ENCODE measurements around the gene ATOH8. TPM values are rescaled to one million over a fixed set of nuclear protein-coding genes. Genes with fewer than 3 reads are reported as not detected.

Gene ATOH8
- polyA plus RNA-seq, 1 experiment, result 2.8 TPM

DNA sequence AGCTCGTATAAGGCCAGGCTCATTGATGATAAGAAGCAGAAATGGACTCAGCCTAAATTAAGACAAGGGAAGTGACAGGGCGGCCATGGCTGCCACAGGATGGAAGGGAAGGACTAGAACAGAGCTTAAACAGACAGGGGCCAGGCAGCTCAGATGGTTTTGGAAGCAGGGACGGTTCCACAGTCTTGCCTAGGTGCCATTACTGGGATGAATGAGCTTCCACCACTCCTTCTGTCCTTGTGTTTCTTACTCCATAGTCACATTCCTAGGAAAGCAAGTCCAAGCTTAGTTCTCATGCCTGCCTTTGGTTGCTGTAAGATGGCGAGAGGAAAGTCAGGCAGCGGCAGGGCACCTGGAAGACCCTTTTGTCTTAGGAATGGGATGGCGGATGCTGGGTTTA, 47.7 kb upstream of the ATOH8 start:
- POLR2A ChIA-PET, result interaction anchor here (0.7 to 1.9 kb wide), 2 partner anchors 57 to 69 kb away, joined by 3 to 5 read pairs; no protein-coding TSS in a partner anchor
- peak overlapping the region; percentile 12 for H3K27ac ChIP-seq (ENCODE audit: low read depth, low read length)

DNA sequence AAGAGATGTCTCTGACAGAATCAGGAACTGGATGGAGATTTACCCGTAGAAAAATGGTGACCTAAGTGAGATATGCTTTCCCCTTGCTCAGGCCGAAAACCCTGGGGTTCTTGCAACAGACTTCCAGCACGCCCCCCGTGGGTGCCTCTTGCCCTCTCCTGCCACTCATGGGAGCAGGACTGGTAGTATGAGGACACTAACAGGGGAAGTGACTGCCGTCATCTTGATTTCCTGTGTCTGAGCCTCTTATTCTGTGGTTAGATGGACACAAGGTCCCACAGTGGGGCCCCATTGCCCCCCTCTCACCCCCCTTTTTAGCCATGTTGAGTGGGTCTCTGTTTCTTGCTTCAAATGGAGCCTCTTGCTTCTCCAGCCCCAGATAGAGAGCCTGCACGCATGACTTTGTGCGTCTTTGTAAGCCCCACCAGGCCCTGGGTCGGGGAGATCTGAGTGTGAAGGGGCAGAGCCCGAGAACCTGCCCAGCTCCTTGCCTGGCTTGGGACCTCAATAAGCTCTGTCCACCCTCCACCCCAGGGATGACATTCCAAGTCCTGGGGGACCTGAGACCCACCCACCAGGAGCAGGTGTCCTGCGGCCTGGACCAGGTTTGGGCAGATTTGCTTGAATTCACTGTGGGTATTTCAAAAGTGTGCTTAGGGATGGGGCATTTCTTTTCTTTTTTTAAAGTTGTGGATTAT, 47.0 kb upstream of the ATOH8 start:
- no peaks in the 10 kb centered on the region for H3K9me3 ChIP-seq (ENCODE audit: control insufficient read depth, insufficient read depth, low read length)
- ChIA-PET CTCF (interaction anchor here (0.6 to 8.7 kb wide), 27 partner anchors 10 to 756 kb away, joined by 3 to 165 read pairs (median 5); partner anchors contain the start of genes ATOH8 and GNLY), POLR2A (interaction anchor here (0.7 to 1.9 kb wide), 2 partner anchors 58 to 69 kb away, joined by 3 to 5 read pairs; no protein-coding TSS in a partner anchor)
- DNase-seq (ENCODE audit: low read depth, low spot score), result no peak
- no peak overlapping the region for H3K27ac ChIP-seq (ENCODE audit: low read depth, low read length)
- no peak for TF ChIP-seq CTCF (IDR thresholded peaks at IDR 0.05; ENCODE audit: low read depth, low read length)
- no peaks in the 10 kb centered on the region for H3K27me3 ChIP-seq (ENCODE audit: control insufficient read depth, insufficient read depth, low read length)
- no peak overlapping the region for H3K4me3 ChIP-seq (ENCODE audit: low read depth, low read length)

More for the DNA sequence above, 47.7 kb upstream of the ATOH8 start:
- no peaks in the 10 kb centered on the region for H3K9me3 ChIP-seq (ENCODE audit: control insufficient read depth, insufficient read depth, low read length)
- DNase-seq (ENCODE audit: low read depth, low spot score), result no peak
- no peaks in the 10 kb centered on the region for H3K27me3 ChIP-seq (ENCODE audit: control insufficient read depth, insufficient read depth, low read length)
- TF ChIP-seq CTCF (IDR thresholded peaks at IDR 0.05; ENCODE audit: low read depth, low read length), result no peak
- CTCF ChIA-PET, result interaction anchor here (0.7 to 8.7 kb wide), 12 partner anchors 12 to 182 kb away, joined by 3 to 165 read pairs (median 13); partner anchors contain the start of gene GNLY
- no peak overlapping the region for H3K4me3 ChIP-seq (ENCODE audit: low read depth, low read length)

GRCh38 chr2:85707304-85707703, 46.5 kb upstream of the ATOH8 start:
- Histone ChIP-seq H3K27ac (ENCODE audit: low read depth, low read length) (no peak overlapping the region), H3K27me3 (ENCODE audit: control insufficient read depth, insufficient read depth, low read length) (no peaks in the 10 kb centered on the region), H3K9me3 (ENCODE audit: control insufficient read depth, insufficient read depth, low read length) (no peaks in the 10 kb centered on the region; the same call in 1 of the 2 replicates), H3K4me3 (ENCODE audit: low read depth, low read length) (no peak overlapping the region)
- peak; percentile 87 for DNase-seq (ENCODE audit: low read depth, low spot score)
- ChIA-PET CTCF (interaction anchor here (0.6 to 8.7 kb wide), 34 partner anchors 8 to 728 kb away, joined by 3 to 165 read pairs (median 5); partner anchors contain the start of gene ATOH8), POLR2A (interaction anchor here (1.9 kb wide), 1 partner anchor 59 kb away, joined by 5 read pairs; no protein-coding TSS in a partner anchor)
- TF ChIP-seq CTCF (IDR thresholded peaks at IDR 0.05; ENCODE audit: low read depth, low read length), result peak; percentile 89

GRCh38 chr2:85708641-85709040, 45.1 kb upstream of the ATOH8 start:
- no peaks in the 10 kb centered on the region for H3K27me3 ChIP-seq (ENCODE audit: control insufficient read depth, insufficient read depth, low read length)
- POLR2A ChIA-PET, result no interaction called here
- H3K9me3 ChIP-seq (ENCODE audit: control insufficient read depth, insufficient read depth, low read length), result no peaks in the 10 kb centered on the region; the same call in 1 of the 2 replicates
- TF ChIP-seq CTCF (IDR thresholded peaks at IDR 0.05; ENCODE audit: low read depth, low read length), result no peak
- DNase-seq (ENCODE audit: low read depth, low spot score), result no peak
- no peak overlapping the region for H3K27ac ChIP-seq (ENCODE audit: low read depth, low read length)
- H3K4me3 ChIP-seq (ENCODE audit: low read depth, low read length), result no peak overlapping the region
- CTCF ChIA-PET, result interaction anchor here (0.6 to 8.7 kb wide), 17 partner anchors 10 to 371 kb away, joined by 3 to 165 read pairs (median 4); no protein-coding TSS in a partner anchor

GRCh38 chr2:85709401-85709811, 44.4 kb upstream of the ATOH8 start:
- H3K27me3 ChIP-seq (ENCODE audit: control insufficient read depth, insufficient read depth, low read length), result no peaks in the 10 kb centered on the region
- no peak for DNase-seq (ENCODE audit: low read depth, low spot score)
- TF ChIP-seq CTCF (IDR thresholded peaks at IDR 0.05; ENCODE audit: low read depth, low read length), result no peak
- H3K27ac ChIP-seq (ENCODE audit: low read depth, low read length), result peak overlapping the region; percentile 21
- POLR2A ChIA-PET, result no interaction called here
- CTCF ChIA-PET, result interaction anchor here (0.5 to 8.7 kb wide), 13 partner anchors 13 to 370 kb away, joined by 3 to 165 read pairs (median 4); no protein-coding TSS in a partner anchor
- no peaks in the 10 kb centered on the region; the same call in 1 of the 2 replicates for H3K9me3 ChIP-seq (ENCODE audit: control insufficient read depth, insufficient read depth, low read length)
- H3K4me3 ChIP-seq (ENCODE audit: low read depth, low read length), result no peak overlapping the region
